WTC11 (cell line): Measurements from ENCODE around the gene HMX3. TPM values are rescaled to one million over a fixed set of nuclear protein-coding genes. Genes with fewer than 3 reads are reported as not detected.

Experiments
- ATAC-seq: fragments of 200-7000 bp; cut with Tn5 transposase; 2 replicates; pipeline ENCODE4 v1.10.0; 2021; ENCODE audit warnings: mild to moderate bottlenecking, moderate library complexity
- CTCF ChIA-PET: fragments of 300-600 bp; sonication (Branson Sonifier 250); formaldehyde crosslinking; loops from one replicate; lab custom pipeline; 2021; ENCODE audit warnings: antibody characterized with exemption; lab: Charles Lee
- POLR2A ChIA-PET: fragments of 350-600 bp; sonication (Branson Sonifier 250); formaldehyde crosslinking; loops from one replicate; lab custom pipeline; 2021; ENCODE audit warnings: antibody characterized with exemption; lab: Charles Lee
- DNase-seq: peaks from one replicate; pipeline ENCODE4 v3.0.0; 2021; ENCODE audit warnings: low spot score
- H3K27ac Mint-ChIP-seq: 2 replicates; pipeline ENCODE4 v1.8.0; 2021; ENCODE audit warnings: mixed read lengths
- H3K27me3 Mint-ChIP-seq: 2 replicates; pipeline ENCODE4 v1.8.0; 2021; ENCODE audit warnings: low read depth, mild to moderate bottlenecking, moderate library complexity, mixed read lengths
- H3K36me3 Mint-ChIP-seq: 2 replicates; pipeline ENCODE4 v1.8.0; 2021; ENCODE audit warnings: mixed read lengths
- H3K4me1 Mint-ChIP-seq: 2 replicates; pipeline ENCODE4 v1.8.0; 2022; ENCODE audit warnings: mixed read lengths
- H3K4me3 Mint-ChIP-seq: 2 replicates; pipeline ENCODE4 v1.8.0; 2021; ENCODE audit warnings: mild to moderate bottlenecking, moderate library complexity, mixed read lengths
- H3K9me3 Mint-ChIP-seq: 2 replicates; pipeline ENCODE4 v1.8.0; 2021; ENCODE audit warnings: mixed read lengths
- ARID4B ChIP-seq: sonication (generic); formaldehyde crosslinking; IDR thresholded peaks from 2 replicates; pipeline ENCODE4 v1.8.0; 2023; ENCODE audit warnings: missing genetic modification reagents, mild to moderate bottlenecking, borderline replicate concordance
- ATF2 ChIP-seq: sonication (generic); formaldehyde crosslinking; IDR thresholded peaks from 2 replicates; pipeline ENCODE4 v1.8.1; 2022; ENCODE audit warnings: low read depth, missing genetic modification reagents, borderline replicate concordance
- CDX4 ChIP-seq: fragments of 250-450 bp; sonication (Bioruptor Pico); IDR thresholded peaks from 2 replicates; pipeline ENCODE4 v1.9.0; 2021; ENCODE audit warnings: moderate library complexity, mild to moderate bottlenecking, inconsistent platforms, borderline replicate concordance
- CTCF ChIP-seq: fragments of 200-600 bp; IDR thresholded peaks from 2 replicates; pipeline ENCODE4 v1.8.0; 2022; ENCODE audit warnings: antibody characterized with exemption
- E2F1 ChIP-seq: sonication (generic); formaldehyde crosslinking; IDR thresholded peaks from 2 replicates; pipeline ENCODE4 v1.8.0; 2022; ENCODE audit warnings: mild to moderate bottlenecking, missing genetic modification reagents
- GTF2I ChIP-seq: fragments of 250-450 bp; sonication (Bioruptor Pico); conservative IDR thresholded peaks from 2 replicates; pipeline ENCODE4 v1.4.0; 2021; ENCODE audit warnings: mild to moderate bottlenecking
- KAT7 ChIP-seq: sonication (generic); formaldehyde crosslinking; IDR thresholded peaks from 2 replicates; pipeline ENCODE4 v1.8.1; 2023; ENCODE audit warnings: missing genetic modification reagents, mild to moderate bottlenecking, borderline replicate concordance
- MXD4 ChIP-seq: fragments of 250-450 bp; sonication (Bioruptor Pico); IDR thresholded peaks from 2 replicates; pipeline ENCODE4 v1.8.0; 2021; ENCODE audit warnings: mild to moderate bottlenecking, moderate library complexity, borderline replicate concordance
- NFATC4 ChIP-seq: fragments of 250-450 bp; sonication (Bioruptor Pico); IDR thresholded peaks from 2 replicates; pipeline ENCODE4 v1.9.0; 2021; ENCODE audit warnings: mild to moderate bottlenecking
- NFE2L1 ChIP-seq: sonication (generic); formaldehyde crosslinking; IDR thresholded peaks from 2 replicates; pipeline ENCODE4 v1.8.1; 2023; ENCODE audit warnings: missing genetic modification reagents
- PRDM15 ChIP-seq: sonication (generic); formaldehyde crosslinking; IDR thresholded peaks from 2 replicates; pipeline ENCODE4 v1.8.0; 2022; ENCODE audit warnings: missing genetic modification reagents
- PRRX2 ChIP-seq: fragments of 250-450 bp; sonication (Bioruptor Pico); IDR thresholded peaks from 2 replicates; pipeline ENCODE4 v1.8.0; 2021; ENCODE audit warnings: mild to moderate bottlenecking
- SMAD3 ChIP-seq: sonication (generic); formaldehyde crosslinking; IDR thresholded peaks from 2 replicates; pipeline ENCODE4 v1.8.0; 2022; ENCODE audit warnings: missing genetic modification reagents, mild to moderate bottlenecking, borderline replicate concordance
- SMAD4 ChIP-seq: sonication (generic); formaldehyde crosslinking; IDR thresholded peaks from 2 replicates; pipeline ENCODE4 v1.8.0; 2022; ENCODE audit warnings: mild to moderate bottlenecking, missing genetic modification reagents
- TCF7 ChIP-seq: sonication (generic); formaldehyde crosslinking; IDR thresholded peaks from 2 replicates; pipeline ENCODE4 v1.8.0; 2022; ENCODE audit warnings: mild to moderate bottlenecking, low read depth, missing genetic modification reagents, moderate library complexity
- TEAD1 ChIP-seq: sonication (generic); formaldehyde crosslinking; IDR thresholded peaks from 2 replicates; pipeline ENCODE4 v1.8.0; 2022; ENCODE audit warnings: mild to moderate bottlenecking, missing genetic modification reagents
- USF2 ChIP-seq: sonication (generic); formaldehyde crosslinking; IDR thresholded peaks from 2 replicates; pipeline ENCODE4 v1.8.1; 2023; ENCODE audit warnings: mild to moderate bottlenecking, missing genetic modification reagents, moderate library complexity
- ZMAT4 ChIP-seq: fragments of 250-450 bp; sonication (Bioruptor Pico); IDR thresholded peaks from 2 replicates; pipeline ENCODE4 v1.9.0; 2021; ENCODE audit warnings: mild to moderate bottlenecking
- ZNF263 ChIP-seq: sonication (generic); formaldehyde crosslinking; IDR thresholded peaks from 2 replicates; pipeline ENCODE4 v1.8.1; 2022; ENCODE audit warnings: low read depth, mild to moderate bottlenecking, moderate library complexity, missing genetic modification reagents
- total RNA-seq: library from RNA; stranded (reverse); gene quantifications from 3 replicates; pipeline ENCODE4 v1.2.3, GENCODE V29; 2021

HMX3 gene
- total RNA-seq, 1 experiment from 2014 or later, result not detected

GRCh38 chr10:123103944-123104343 is 31.8 kb upstream of the HMX3 start:
- no peak for TF ChIP-seq NFATC4 (CRISPR knock-in tag)
- no peak for TF ChIP-seq E2F1 (CRISPR knock-in tag)
- no peak for TF ChIP-seq NFE2L1 (CRISPR knock-in tag)
- TF ChIP-seq CDX4 (CRISPR knock-in tag), result no peak
- no peak for TF ChIP-seq TCF7 (CRISPR knock-in tag)
- TF ChIP-seq SMAD4 (CRISPR knock-in tag), result no peak
- TF ChIP-seq USF2 (CRISPR knock-in tag), result no peak
- TF ChIP-seq ZNF263 (CRISPR knock-in tag), result no peak
- TF ChIP-seq CTCF, result no peak
- no peak for TF ChIP-seq KAT7 (CRISPR knock-in tag)
- no peak for TF ChIP-seq PRDM15 (CRISPR knock-in tag)
- TF ChIP-seq TEAD1 (CRISPR knock-in tag), result no peak
- TF ChIP-seq SMAD3 (CRISPR knock-in tag), result no peak
- TF ChIP-seq MXD4 (CRISPR knock-in tag), result no peak
- TF ChIP-seq PRRX2 (CRISPR knock-in tag), result no peak
- no peak for TF ChIP-seq ARID4B (CRISPR knock-in tag)
- TF ChIP-seq ATF2 (CRISPR knock-in tag), result no peak
- TF ChIP-seq ZMAT4, result no peak
- no peak for TF ChIP-seq GTF2I (CRISPR knock-in tag)
- Mint-ChIP-seq H3K27me3 (peaks cover 2% of the 10 kb centered on the region; the same call in 1 of the 2 replicates), H3K36me3 (no peaks in the 10 kb centered on the region), H3K4me3 (no peak overlapping the region), H3K4me1 (peaks cover 24% of the 10 kb centered on the region), H3K27ac (no peak overlapping the region), H3K9me3 (no peaks in the 10 kb centered on the region)
- ChIA-PET CTCF (interaction anchor here (1.6 to 1.7 kb wide), 2 partner anchors 31 to 61 kb away, joined by 3 to 6 read pairs; no protein-coding TSS in a partner anchor), POLR2A (no interaction called here)
- DNase-seq, result no peak
- peak; percentile 58 for ATAC-seq
